Natural killer cell (primary cell): ENCODE measurements around the gene EFCC1. TPM values are rescaled to one million over a fixed set of nuclear protein-coding genes. Genes with fewer than 3 reads are reported as not detected.

Experiments used
- ATAC-seq, 3 donors: fragments of 150-1000 bp in 2 of 3; fragments of 200-7000 bp in 1 of 3; cut with Tn5 transposase; 1 replicate in 1 of 3; 2 replicates in 2 of 3; pipeline ENCODE4 v1.10.0; 2021; ENCODE audit warnings: mild to moderate bottlenecking in 2 of 3, moderate library complexity in 2 of 3
- DNase-seq, 2 donors: peaks; one replicate each; pipeline versions ENCODE4 v3.0.0 to v3.0.0-alpha.2; 2013 to 2021; ENCODE audit warnings: mixed read lengths in 1 of 2
- H3K27ac ChIP-seq: one replicate; pipeline ENCODE4 v1.5.1; 2013; ENCODE audit warnings: mild to moderate bottlenecking, low read length
- H3K27me3 ChIP-seq: one replicate; pipeline ENCODE4 v1.6.1; 2013; ENCODE audit warnings: low read length; ENCODE audit not compliant: control insufficient read depth, insufficient read depth
- H3K36me3 ChIP-seq: one replicate; pipeline ENCODE4 v1.6.1; 2013; ENCODE audit warnings: low read length; ENCODE audit not compliant: control insufficient read depth, insufficient read depth
- H3K4me1 ChIP-seq: one replicate; pipeline ENCODE4 v1.6.1; 2013; ENCODE audit warnings: low read length; ENCODE audit not compliant: control insufficient read depth, insufficient read depth
- H3K4me3 ChIP-seq: one replicate; pipeline ENCODE4 v1.5.1; 2013; ENCODE audit warnings: low read length
- H3K9me3 ChIP-seq: one replicate; pipeline ENCODE4 v1.6.1; 2013; ENCODE audit warnings: low read length; ENCODE audit not compliant: control insufficient read depth, insufficient read depth
- H3K27ac Mint-ChIP-seq, 2 donors: one replicate each; pipeline ENCODE4 v1.8.0; 2022; ENCODE audit warnings: mild to moderate bottlenecking in 2 of 2, mixed read lengths in 2 of 2, moderate library complexity in 1 of 2
- H3K27me3 Mint-ChIP-seq, 2 donors: one replicate each; pipeline ENCODE4 v1.8.0; 2022; ENCODE audit warnings: low read depth in 2 of 2, mixed read lengths in 2 of 2
- H3K36me3 Mint-ChIP-seq: one replicate; pipeline ENCODE4 v1.8.0; 2022; ENCODE audit warnings: mixed read lengths
- H3K4me1 Mint-ChIP-seq, 2 donors: one replicate each; pipeline ENCODE4 v1.8.0; 2022; ENCODE audit warnings: mixed read lengths in 2 of 2
- H3K4me3 Mint-ChIP-seq: one replicate; pipeline ENCODE4 v1.8.0; 2022; ENCODE audit warnings: mild to moderate bottlenecking, moderate library complexity, mixed read lengths
- H3K9me3 Mint-ChIP-seq, 2 donors: one replicate each; pipeline ENCODE4 v1.8.0; 2022; ENCODE audit warnings: mixed read lengths in 2 of 2
- WGBS: methylation state at CpG from one replicate; pipeline ENCODE4 v1.1.7; 2013; ENCODE audit warnings: missing lambda C conversion rate; ENCODE audit not compliant: insufficient coverage; 5-methylcytosine and 5-hydroxymethylcytosine counted together
- intact Hi-C: fragments of 100-400 bp; cut with micrococcal nuclease; formaldehyde crosslinking; loops from one replicate; pipeline ENCODE4 v1.14.2; 2022
- total RNA-seq, 4 donors: library from RNA; stranded (reverse); fragments of 120-200 nt in 1 of 4; gene quantifications; one replicate each; pipeline versions ENCODE4 v1.2.3 to v1.2.4, GENCODE V29; 2013 to 2022
- TF ChIP-seq, protein P1 (sequence below): fragments of 200-600 bp; IDR thresholded peaks from one replicate; pipeline ENCODE4 v1.8.0; 2022; ENCODE audit warnings: antibody characterized with exemption

Gene EFCC1
- total RNA-seq, 3 donors from 2014 or later (not counting 1 experiment from before 2014, with no cell fraction given), result 0.28 to 0.70 TPM; not detected in 1

DNA sequence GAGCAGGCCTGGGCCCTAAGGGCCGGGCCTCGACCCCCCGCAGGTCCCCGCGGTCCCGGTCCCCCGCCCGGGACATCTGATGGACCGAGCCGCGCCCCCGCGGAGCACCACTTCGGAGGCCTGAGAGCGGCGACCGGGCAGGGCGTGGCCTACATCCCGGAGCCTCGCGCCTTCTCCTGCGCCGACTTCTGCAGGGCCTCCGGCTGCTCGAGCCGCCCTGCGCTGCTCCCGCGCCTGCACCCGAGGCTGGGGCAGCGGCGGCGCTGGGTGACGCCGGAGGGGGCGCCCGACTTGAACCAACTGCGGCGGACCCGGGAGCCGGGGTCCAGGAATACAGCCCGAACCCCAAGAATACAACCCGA, 44.6 kb downstream of the EFCC1 start:
- peak overlapping the region in 1 of 2 donors; percentile 67 for H3K27ac Mint-ChIP-seq
- no peaks in the 10 kb centered on the region for H3K27me3 ChIP-seq

DNA sequence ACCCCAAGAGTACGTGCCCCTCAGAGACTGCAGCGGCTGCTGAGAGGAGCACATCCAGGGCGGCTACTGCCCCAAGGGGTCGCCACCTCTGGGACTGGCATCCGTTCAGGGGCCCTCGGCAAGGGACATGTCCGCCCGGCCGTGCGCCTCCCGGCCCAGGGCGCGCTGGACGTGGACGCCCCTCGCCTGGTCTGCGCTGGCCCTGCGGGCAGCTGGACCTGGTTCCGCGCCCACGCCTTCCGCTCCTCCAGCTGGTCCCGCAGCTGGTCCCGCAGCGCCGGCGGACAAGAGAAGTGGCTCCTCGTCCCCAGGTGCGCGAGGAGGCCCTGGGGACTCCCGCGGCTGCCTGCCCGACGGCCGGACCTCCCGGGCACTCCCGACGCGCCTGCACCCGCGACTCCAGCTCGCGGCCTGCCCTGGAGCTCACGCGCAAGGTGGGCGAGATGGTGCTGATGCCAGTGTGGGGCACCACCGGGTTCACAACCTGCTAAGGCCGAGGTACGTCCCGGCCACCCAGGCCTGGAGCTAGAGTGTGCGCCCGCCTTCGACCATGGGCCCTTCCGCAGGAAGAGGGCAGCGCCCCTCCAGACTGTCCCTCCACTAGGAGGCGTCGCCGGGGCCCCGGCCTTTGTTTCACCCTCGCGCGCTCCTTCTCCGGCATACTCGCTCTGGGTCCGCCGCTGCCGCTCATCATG, 45.1 kb downstream of the EFCC1 start:
- Histone ChIP-seq H3K4me3 (peak overlapping the region; percentile 11), H3K27me3 (no peaks in the 10 kb centered on the region), H3K9me3 (no peaks in the 10 kb centered on the region), H3K4me1 (peaks cover 11% of the 10 kb centered on the region), H3K27ac (no peak overlapping the region), H3K36me3 (no peaks in the 10 kb centered on the region)
- intact Hi-C loops, result no loop called here
- H3K4me1 Mint-ChIP-seq, result peaks cover 0 to 5% of the 10 kb centered on the region in 2 donors
- DNase-seq (peak; percentile 31 to 46), ATAC-seq (peak; percentile 62 to 80 (median 66))
- peaks cover 3% of the 10 kb centered on the region in 2 donors for H3K9me3 Mint-ChIP-seq
- H3K4me3 Mint-ChIP-seq, result peak overlapping the region; percentile 65
- H3K27me3 Mint-ChIP-seq, result peaks cover 12 to 13% of the 10 kb centered on the region in 2 donors
- peaks cover 7% of the 10 kb centered on the region for H3K36me3 Mint-ChIP-seq
- peak overlapping the region in 1 of 2 donors; percentile 67 for H3K27ac Mint-ChIP-seq
- WGBS, result 41% methylated on average over 67 of the region's 67 CpGs
- TF ChIP-seq, protein P1, sequence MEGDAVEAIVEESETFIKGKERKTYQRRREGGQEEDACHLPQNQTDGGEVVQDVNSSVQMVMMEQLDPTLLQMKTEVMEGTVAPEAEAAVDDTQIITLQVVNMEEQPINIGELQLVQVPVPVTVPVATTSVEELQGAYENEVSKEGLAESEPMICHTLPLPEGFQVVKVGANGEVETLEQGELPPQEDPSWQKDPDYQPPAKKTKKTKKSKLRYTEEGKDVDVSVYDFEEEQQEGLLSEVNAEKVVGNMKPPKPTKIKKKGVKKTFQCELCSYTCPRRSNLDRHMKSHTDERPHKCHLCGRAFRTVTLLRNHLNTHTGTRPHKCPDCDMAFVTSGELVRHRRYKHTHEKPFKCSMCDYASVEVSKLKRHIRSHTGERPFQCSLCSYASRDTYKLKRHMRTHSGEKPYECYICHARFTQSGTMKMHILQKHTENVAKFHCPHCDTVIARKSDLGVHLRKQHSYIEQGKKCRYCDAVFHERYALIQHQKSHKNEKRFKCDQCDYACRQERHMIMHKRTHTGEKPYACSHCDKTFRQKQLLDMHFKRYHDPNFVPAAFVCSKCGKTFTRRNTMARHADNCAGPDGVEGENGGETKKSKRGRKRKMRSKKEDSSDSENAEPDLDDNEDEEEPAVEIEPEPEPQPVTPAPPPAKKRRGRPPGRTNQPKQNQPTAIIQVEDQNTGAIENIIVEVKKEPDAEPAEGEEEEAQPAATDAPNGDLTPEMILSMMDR, result peak; percentile 36

More for the DNA sequence above, 44.6 kb downstream of the EFCC1 start:
- peaks cover 12 to 13% of the 10 kb centered on the region in 2 donors for H3K27me3 Mint-ChIP-seq
- TF ChIP-seq, protein P1, result no peak
- ATAC-seq (peak; percentile 71 to 87 (median 84)), DNase-seq (peak; percentile 41 to 58)
- H3K4me3 ChIP-seq, result peak overlapping the region; percentile 11
- peaks cover 3% of the 10 kb centered on the region in 2 donors for H3K9me3 Mint-ChIP-seq
- peaks cover 11% of the 10 kb centered on the region for H3K4me1 ChIP-seq
- peaks cover 0 to 5% of the 10 kb centered on the region in 2 donors for H3K4me1 Mint-ChIP-seq
- peak overlapping the region; percentile 80 for H3K4me3 Mint-ChIP-seq
- no peaks in the 10 kb centered on the region for H3K36me3 ChIP-seq
- WGBS, result 4% methylated on average over 43 of the region's 43 CpGs
- H3K9me3 ChIP-seq, result no peaks in the 10 kb centered on the region
- no peak overlapping the region for H3K27ac ChIP-seq
- H3K36me3 Mint-ChIP-seq, result peaks cover 7% of the 10 kb centered on the region
- intact Hi-C loops, result no loop called here

DNA sequence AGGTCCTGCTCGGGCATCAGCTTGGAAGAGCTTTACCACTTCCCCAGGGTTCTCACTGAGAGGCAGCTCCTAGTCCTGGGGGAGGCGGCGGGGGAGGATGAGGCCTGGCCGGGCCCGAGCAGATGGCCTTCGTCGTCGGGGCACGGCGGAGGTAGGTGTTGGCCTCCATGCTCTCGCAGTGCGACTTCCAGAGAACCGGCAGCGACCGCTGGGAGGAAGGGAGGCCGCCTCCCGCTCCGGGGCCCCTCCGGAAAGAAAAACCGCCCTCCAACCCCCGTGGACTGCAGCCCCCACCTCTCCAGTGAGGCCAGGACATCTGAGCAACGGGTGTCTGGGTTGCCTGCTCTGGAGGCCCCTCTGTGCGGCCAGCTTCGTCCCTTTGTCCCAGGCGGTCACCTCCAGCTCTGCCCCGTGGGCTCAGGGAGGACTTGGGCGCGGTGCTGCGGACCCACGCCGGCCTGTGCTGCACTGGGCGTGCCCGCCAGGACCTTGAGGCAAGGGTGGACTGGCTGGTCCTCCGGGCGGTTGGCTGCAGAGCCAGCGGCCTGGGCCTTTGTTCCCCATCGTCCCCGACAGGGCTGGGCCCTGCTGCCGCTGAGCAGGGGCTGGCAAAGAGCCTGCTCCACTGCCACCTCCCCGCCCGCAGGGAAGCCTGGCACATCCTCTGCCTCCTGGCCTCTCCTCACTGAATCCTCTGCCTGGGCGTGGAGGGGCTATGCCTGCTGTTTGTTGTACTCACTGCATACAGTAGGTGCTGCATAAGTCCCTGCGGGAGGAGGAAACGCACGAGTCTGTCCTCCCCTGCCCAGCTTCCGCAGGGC, 45.8 kb downstream of the EFCC1 start:
- peaks cover 0 to 5% of the 10 kb centered on the region in 2 donors for H3K4me1 Mint-ChIP-seq
- no peak overlapping the region for H3K27ac ChIP-seq
- no peak for ATAC-seq
- TF ChIP-seq, protein P1, result no peak
- H3K27ac Mint-ChIP-seq, result peak overlapping the region in 1 of 2 donors; percentile 67
- peaks cover 3% of the 10 kb centered on the region in 2 donors for H3K9me3 Mint-ChIP-seq
- H3K9me3 ChIP-seq, result no peaks in the 10 kb centered on the region
- H3K4me3 ChIP-seq, result no peak overlapping the region
- H3K4me3 Mint-ChIP-seq, result peak overlapping the region; percentile 28
- H3K4me1 ChIP-seq, result peaks cover 11% of the 10 kb centered on the region
- no peak for DNase-seq
- H3K27me3 Mint-ChIP-seq, result peaks cover 11 to 13% of the 10 kb centered on the region in 2 donors
- H3K27me3 ChIP-seq, result no peaks in the 10 kb centered on the region
- H3K36me3 Mint-ChIP-seq, result peaks cover 7% of the 10 kb centered on the region
- no peaks in the 10 kb centered on the region for H3K36me3 ChIP-seq
- 96% methylated on average over 46 of the region's 46 CpGs for WGBS
- intact Hi-C loops, result no loop called here
